ENCODE data around the gene BACE2.

DNA sequence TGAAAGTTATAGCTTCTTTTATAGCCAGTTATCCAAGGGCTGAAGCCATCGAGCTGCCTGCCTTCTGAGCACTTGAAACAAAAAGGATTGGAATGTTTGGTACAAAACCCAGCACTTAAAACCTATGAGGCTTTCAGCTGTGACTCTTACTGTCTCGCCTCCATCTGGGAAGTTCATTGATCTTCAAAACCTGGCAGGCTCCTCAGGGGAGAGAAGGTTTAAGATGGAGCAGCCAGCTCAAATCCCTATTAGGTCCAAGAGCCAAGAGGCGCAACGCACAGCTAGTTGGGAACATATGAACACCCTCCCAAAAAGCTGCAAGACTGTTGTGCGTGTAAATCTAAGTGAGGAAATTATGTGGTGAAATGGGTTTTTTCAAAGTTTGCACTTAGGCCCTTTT is 33.4 kb downstream of the BACE2 start:
- TF ChIP-seq, protein P1, sequence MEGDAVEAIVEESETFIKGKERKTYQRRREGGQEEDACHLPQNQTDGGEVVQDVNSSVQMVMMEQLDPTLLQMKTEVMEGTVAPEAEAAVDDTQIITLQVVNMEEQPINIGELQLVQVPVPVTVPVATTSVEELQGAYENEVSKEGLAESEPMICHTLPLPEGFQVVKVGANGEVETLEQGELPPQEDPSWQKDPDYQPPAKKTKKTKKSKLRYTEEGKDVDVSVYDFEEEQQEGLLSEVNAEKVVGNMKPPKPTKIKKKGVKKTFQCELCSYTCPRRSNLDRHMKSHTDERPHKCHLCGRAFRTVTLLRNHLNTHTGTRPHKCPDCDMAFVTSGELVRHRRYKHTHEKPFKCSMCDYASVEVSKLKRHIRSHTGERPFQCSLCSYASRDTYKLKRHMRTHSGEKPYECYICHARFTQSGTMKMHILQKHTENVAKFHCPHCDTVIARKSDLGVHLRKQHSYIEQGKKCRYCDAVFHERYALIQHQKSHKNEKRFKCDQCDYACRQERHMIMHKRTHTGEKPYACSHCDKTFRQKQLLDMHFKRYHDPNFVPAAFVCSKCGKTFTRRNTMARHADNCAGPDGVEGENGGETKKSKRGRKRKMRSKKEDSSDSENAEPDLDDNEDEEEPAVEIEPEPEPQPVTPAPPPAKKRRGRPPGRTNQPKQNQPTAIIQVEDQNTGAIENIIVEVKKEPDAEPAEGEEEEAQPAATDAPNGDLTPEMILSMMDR (conservative IDR thresholded peaks at IDR 0.05 in 1 of 2, IDR thresholded peaks at IDR 0.05 in 1 of 2; ENCODE audit: low read depth in 1 of 2, low read length in 2 of 2) = no peak
- TF ChIP-seq EZH2 (IDR thresholded peaks at IDR 0.05; ENCODE audit: low read length, missing control alignments) = no peak

Data from fibroblast of lung (primary cell).